PFSK-1 (cell line): ENCODE measurements around the gene DPYD.

Experiments used
- FOXP2 ChIP-seq: optimal IDR thresholded peaks from 2 replicates; pipeline ENCODE3; 2011; ENCODE audit warnings: borderline replicate concordance, control low read depth, inconsistent platforms; ENCODE audit not compliant: insufficient read depth; ENCODE audit errors: extremely low read length, extremely low read depth
- POLR2AphosphoS5 ChIP-seq: IDR thresholded peaks from 2 replicates; pipeline ENCODE4 v1.6.1; 2012; ENCODE audit warnings: low read depth, mild to moderate bottlenecking, control low read depth, low read length, moderate library complexity
- SIN3A ChIP-seq: IDR thresholded peaks from 2 replicates; pipeline ENCODE4 v1.6.1; 2012; ENCODE audit warnings: mild to moderate bottlenecking, low read length, moderate library complexity, borderline replicate concordance; ENCODE audit not compliant: insufficient read depth
- TAF1 ChIP-seq: IDR thresholded peaks from 2 replicates; pipeline ENCODE4 v1.6.1; 2012; ENCODE audit warnings: low read length, control low read depth, borderline replicate concordance; ENCODE audit not compliant: insufficient read depth
- TF ChIP-seq, protein P1 (sequence below), 2 experiments: IDR thresholded peaks; 2 replicates each; pipeline versions ENCODE4 v1.6.1 to v1.8.0; 2011 to 2012; ENCODE audit warnings: low read depth in 2 of 2, low read length in 2 of 2, control low read depth in 1 of 2, inconsistent platforms in 1 of 2, mild to moderate bottlenecking in 1 of 2, moderate library complexity in 1 of 2; ENCODE audit not compliant: insufficient read depth in 1 of 2

DPYD gene

DNA sequence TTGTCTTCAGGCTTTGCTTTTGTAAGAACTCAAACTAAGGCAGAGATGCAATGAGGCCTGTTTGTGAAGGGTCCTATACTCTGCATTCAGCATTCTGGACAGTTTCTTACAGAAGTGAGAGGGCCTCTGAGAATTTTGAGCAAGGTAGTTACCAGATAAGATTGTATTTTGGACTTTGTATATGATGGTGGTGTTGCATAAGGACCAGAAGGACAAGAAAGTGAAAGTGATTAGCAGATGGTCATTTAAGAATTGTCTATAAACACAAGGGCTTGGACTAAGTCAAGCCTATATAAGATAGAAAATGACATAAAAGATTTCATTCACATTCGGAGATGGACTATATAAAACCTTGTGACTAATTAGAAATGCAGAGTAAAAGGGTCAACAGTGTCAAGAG, 662.2 kb downstream of the DPYD start:
- TF ChIP-seq POLR2AphosphoS5 (no peak), SIN3A (no peak), FOXP2 (no peak), TAF1 (no peak)
- TF ChIP-seq, protein P1, sequence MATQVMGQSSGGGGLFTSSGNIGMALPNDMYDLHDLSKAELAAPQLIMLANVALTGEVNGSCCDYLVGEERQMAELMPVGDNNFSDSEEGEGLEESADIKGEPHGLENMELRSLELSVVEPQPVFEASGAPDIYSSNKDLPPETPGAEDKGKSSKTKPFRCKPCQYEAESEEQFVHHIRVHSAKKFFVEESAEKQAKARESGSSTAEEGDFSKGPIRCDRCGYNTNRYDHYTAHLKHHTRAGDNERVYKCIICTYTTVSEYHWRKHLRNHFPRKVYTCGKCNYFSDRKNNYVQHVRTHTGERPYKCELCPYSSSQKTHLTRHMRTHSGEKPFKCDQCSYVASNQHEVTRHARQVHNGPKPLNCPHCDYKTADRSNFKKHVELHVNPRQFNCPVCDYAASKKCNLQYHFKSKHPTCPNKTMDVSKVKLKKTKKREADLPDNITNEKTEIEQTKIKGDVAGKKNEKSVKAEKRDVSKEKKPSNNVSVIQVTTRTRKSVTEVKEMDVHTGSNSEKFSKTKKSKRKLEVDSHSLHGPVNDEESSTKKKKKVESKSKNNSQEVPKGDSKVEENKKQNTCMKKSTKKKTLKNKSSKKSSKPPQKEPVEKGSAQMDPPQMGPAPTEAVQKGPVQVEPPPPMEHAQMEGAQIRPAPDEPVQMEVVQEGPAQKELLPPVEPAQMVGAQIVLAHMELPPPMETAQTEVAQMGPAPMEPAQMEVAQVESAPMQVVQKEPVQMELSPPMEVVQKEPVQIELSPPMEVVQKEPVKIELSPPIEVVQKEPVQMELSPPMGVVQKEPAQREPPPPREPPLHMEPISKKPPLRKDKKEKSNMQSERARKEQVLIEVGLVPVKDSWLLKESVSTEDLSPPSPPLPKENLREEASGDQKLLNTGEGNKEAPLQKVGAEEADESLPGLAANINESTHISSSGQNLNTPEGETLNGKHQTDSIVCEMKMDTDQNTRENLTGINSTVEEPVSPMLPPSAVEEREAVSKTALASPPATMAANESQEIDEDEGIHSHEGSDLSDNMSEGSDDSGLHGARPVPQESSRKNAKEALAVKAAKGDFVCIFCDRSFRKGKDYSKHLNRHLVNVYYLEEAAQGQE (IDR thresholded peaks at IDR 0.05; ENCODE audit: insufficient read depth in 1 of 2, low read depth in 2 of 2, low read length in 2 of 2) = no peak

DNA sequence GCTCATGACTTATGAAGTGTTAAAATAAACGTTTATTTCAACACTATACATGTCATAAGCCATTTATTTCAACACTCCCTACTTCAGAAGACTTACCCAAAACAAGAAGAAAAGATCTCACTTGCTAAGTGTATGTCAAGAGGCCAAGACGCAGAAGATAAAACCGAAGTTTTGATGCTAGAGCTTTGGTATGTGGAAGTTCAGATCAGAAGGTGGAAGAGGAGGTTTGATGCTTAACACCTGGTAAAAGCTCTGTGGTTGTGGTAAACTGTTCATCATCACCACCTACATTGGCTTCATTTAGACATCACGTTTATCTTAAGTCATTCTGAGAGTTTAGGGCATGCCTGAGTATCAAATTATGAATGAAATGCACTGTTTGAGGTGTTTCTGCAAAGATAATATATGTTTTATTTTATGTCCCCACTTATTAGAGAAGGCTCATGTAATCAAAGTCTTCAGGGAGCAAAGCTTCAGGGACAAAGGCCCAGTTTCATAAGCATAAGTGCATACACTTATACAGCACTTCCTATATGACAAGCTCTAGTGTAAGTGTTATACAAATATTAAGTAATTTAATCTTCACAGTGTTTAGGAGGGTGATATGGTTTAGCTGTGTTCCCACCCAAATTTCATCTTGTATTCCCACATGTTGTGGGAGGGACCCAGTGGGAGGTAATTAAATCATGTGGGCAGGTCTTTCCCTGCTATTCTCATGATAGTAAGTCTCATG, 665.9 kb downstream of the DPYD start:
- TF ChIP-seq POLR2AphosphoS5 (no peak), FOXP2 (no peak), SIN3A (no peak), TAF1 (no peak)
- TF ChIP-seq, protein P1 (IDR thresholded peaks at IDR 0.05; ENCODE audit: insufficient read depth in 1 of 2, low read depth in 2 of 2, low read length in 2 of 2) = no peak

DNA sequence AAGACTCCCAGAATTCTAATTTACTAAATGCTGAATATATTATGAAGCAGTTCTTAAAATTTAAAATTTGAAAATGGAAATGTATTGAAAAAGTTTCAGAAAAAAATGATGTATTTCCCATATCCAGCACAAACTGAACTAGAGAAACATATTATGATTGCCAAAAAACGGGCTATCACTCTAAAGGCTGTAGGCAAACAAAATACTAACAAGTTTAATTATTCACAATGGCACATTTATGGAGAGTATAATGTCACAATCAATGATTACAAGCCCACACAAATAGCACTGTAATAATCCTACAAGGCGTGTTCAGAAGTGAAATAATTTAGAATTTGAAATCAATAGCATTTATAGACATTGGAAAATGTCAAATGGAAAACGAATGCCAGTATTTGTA, 667.9 kb downstream of the DPYD start:
- TF ChIP-seq FOXP2 (no peak), SIN3A (no peak), TAF1 (no peak), POLR2AphosphoS5 (no peak)
- TF ChIP-seq, protein P1 (IDR thresholded peaks at IDR 0.05; ENCODE audit: insufficient read depth in 1 of 2, low read depth in 2 of 2, low read length in 2 of 2) = no peak

DNA sequence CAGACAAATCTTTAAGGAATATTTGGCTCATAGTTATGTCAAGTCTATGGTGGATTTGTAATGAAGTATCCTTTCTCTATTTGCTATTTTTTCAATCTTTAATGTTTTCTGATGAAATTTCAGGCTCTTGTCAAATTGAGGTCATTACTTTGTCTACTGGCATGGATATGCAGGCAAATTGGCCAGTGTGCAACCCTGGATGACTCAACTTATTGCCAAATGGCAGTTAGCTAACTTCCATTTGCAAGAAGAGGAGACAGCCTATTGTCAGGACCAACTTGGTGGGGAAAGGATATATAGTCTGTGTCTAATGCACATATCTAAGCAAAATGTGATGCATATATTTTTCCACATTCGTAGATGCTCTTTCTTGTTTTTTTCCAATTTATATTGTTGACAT, 668.8 kb downstream of the DPYD start:
- TF ChIP-seq POLR2AphosphoS5 (no peak), SIN3A (no peak), FOXP2 (no peak), TAF1 (no peak)
- TF ChIP-seq, protein P1 (IDR thresholded peaks at IDR 0.05; ENCODE audit: insufficient read depth in 1 of 2, low read depth in 2 of 2, low read length in 2 of 2) = no peak
